Dermis microvascular lymphatic vessel endothelial cell (primary cell): ENCODE data around the gene CAT. TPM values are rescaled to one million over a fixed set of nuclear protein-coding genes. Genes with fewer than 3 reads are reported as not detected.

Experiments
- DNase-seq, 2 donors: peaks; one replicate each; pipeline versions ENCODE4 v3.0.0 to v3.0.0-alpha.2; 2010; ENCODE audit warnings: low read depth in 2 of 2
- total RNA-seq: library from RNA; depleted of rRNA; stranded (reverse); fragments of >200 nt; gene quantifications from 2 replicates; pipeline ENCODE4 v1.2.1, GENCODE V29; 2014

CAT gene
- total RNA-seq, 1 donor from 2014 or later: 43.0 TPM

DNA sequence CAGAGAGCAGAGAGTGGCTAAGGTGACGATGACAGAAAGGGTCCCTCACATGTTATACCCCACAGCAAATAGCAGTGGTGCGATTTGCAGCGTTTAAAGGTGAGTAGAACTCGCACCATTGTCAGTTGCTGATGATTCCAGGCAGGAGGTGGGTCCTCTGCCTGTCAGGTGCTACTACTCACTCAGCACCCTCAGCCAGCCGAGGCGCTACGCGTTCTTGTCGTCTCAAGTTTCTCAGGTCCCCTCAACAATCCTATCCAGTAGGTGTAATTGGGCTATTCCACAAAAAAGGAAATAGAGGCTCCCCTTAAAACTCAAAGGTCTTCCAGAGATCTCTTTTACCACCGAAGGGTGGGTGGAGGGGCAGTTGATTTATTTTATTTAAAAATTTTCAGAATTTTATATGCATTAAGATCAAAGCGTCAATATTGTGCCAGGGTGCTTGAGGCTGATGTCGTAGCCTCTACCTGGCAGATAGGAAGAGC lies 56.5 kb downstream of the CAT start:
- no peak for DNase-seq

DNA sequence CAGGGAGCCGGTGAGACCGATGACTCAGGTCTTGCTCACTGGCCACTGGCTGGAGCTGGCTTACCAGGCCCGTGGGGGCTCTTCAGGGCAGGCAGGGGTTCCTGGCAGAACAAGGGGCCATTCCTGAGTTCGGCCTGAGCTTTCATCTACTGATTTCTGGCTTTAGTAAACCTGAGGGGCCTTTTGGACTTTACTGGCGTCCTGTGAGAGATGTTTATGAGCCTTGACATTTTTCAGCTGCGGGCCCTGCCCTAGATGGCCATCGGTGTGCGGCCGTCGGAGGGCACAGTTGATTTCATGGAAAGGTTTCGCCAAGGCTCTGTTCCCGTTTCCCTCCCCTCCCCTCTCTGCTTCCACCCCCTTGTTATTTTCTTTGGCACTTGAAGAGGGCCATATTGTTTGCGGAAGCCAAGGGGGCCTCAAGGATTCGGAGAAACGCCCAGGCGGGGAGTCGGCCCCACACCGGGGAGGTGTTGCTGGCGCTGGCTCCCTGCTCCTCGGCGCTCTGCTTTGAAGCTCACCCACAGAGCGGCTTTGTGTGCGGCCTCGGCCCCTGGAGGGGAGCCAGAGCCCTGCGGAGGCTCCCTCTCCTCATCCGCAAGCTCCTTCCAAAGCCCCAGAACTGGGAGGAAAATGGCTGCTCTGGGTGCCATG lies 57.1 kb downstream of the CAT start:
- DNase-seq: no peak

DNA sequence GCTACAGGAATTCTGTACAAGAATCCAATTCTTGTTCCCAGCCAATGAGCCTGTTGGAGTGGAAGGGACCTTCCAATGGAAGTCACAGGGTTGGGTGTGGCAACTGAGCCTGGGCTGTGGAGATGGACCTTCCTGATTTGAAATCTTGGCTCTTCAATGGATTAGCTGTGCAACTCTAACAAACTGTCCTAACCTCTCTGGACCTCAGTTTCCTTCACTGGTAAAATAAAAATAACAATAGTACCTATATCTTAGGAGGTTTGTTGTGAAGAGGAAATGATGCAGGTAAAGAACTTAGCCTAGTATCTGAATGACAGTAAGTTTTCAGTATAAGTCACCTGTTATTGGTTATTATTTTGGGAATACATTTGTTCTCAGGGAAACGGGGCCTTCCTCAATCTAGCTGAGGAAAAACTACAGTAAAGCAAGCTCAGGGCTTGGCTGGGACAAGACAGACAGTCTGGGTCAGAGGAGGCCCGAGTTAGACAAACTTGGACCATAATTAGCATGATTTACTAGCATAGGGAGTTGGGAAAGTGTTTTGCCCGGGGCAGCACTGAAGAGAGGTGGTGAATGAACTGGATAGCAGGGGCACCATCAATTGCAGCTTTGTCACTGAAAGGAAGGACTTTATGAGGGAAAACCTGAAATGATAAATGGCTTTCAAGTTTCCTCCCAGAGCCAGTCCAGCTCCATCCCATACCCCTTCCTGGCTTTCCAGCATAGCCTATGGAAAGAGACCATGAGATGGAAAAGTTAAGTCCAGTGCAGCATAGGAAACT lies 61.2 kb downstream of the CAT start:
- DNase-seq: no peak

DNA sequence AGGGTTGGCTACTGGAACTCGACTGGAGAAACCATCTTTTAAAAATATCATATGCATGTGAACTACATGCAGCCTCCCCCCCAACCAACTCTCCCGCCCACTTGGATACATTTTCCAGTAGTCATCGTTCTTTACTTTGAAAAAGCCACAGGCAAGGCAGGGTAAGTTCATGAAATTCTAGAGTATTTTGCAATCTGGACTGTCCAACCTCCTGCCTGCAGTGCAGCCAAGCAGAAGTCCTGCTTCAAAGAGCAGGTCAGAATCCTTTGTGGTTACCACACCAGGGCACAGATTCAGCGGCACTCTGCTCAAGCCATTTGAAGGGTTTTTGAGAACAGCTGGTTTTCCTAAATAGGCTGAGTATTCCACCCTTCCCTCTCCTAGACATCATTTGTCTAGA lies 62.8 kb downstream of the CAT start:
- no peak for DNase-seq

DNA sequence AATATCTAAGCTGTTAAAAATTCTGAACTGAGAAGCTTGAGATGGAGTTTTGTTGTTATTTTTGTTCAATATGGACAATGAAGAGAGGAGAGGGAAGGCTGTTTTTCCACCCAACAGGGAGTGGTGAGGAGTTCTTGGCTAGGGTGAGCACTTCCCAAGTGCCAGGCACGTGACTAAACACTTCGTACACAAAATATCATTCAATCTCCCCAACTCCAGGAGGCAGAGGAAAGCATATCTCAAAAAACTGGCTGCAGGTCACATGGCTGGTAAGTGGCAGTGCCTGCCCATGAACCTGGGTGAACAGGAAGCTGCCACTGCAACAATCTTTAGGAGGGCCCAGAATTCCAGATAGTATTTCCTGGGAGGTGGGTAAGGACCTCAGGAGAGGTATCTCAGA lies 63.2 kb downstream of the CAT start:
- DNase-seq: no peak

DNA sequence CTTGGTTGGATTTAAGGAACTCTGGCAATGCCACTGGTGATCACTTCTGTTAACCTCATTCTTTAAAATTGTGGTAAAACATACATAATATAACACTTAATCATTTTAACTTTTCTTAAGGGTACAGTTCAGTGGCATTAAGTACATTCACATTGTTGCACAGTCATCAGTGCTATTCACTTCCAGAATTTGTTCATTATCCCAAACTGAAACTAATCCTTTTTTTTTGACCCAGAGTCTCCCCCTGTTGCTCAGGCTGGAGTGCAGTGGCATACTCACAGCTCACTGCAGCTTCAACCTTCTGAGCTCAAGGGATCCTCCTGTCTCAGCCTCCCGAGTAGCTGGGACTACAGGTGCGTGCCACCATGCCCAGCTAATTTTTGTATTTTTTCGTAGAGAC lies 64.2 kb downstream of the CAT start:
- no peak for DNase-seq

DNA sequence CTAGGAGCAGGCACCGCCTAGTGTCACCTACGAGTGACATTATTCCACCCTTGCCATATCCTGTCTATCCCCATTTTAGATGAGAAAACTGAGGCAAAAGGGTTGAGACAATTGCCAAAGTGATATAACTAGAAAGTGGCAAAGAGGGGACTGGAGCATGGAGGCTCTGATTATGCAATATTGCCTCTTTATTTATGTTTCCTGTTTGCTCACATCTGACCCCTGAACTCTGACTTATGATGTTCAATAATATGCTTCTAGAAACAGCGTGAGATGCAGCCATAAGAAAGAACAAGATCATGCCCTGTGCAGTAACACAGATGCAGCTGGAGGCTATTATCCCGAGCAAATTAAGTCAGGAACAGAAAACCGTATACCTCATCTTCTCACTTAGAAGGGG lies 67.1 kb downstream of the CAT start:
- DNase-seq: no peak

DNA sequence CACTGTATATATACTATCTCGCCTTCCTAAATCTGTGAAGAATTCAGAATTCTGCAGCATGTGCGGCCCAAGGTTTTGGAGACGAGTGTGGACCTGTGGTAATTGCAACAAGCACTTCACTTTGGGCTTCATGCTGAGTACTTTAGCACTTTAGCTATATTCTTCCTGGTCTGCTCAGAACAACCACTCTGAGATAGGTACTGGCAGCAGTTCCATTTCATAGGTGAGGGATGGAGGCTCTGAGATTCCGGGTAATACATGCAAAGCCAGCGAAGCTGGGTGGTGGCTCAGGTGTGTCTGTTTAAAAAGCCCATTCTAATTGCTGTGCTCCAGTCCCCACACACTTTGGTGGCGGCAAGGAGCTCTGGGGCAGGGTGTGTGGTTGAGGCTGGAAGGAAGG lies 68.4 kb downstream of the CAT start:
- no peak for DNase-seq

DNA sequence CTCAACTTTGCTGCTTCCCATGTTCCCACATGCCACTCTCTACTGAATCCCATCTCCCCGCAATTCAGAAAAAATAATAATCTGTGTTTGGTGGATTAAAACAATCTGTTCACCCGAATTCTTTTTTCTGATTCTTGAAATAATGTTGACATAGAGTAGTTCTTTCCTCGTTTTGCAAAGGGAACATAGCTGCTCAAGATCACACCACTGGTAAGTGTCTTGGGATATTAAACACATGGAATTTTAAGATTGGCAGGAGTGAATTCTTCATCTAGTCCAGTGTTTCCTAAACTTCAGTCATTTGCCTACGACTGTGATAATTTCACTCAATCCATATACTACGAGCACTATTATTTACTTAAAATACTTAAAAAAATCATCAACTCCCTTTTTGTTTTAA lies 68.9 kb downstream of the CAT start:
- DNase-seq: no peak

DNA sequence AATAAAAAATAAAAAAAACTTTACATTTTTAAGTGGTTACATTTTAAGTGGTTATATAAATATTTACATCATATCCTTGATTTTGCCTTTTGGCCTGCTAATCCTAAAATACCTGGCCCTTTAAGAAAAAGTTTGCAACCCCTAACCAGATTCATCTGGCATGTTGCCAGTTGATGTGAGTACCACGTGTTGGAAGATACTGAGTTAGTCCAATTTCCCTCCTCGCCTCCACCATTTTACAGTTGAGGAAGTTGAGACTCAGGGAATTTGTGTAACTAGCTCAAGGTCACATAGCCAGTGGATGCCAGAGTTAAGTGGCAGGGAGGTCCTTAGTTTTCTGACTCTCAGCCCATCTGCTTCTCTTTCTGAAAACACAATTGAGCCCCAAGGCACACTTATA lies 69.8 kb downstream of the CAT start:
- DNase-seq: no peak

DNA sequence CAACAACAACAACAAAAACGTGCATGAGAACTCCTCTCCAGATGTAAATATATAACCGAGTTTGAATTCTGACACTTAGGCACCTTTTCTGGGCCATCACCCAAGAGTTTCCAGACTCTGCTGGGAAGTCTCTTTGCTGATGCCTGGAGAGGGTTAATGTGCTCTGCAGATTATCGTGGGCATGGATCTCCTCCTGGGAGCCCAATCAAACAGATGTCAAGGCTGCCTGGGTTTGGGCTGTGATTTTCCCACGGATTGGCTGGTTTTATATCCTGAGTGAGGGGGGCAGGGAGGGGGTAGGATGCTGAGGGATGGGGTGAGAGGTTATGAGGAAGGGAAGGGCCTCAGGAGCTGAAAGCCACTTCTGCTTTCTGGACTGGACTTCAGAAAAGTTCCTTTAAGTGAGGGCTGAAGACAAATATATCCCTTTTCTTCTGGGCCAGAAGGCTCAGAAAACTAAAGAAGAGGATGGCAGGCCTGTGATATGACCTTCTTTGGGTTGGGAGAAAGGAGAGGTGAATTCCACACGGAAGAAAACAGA lies 70.7 kb downstream of the CAT start:
- DNase-seq: no peak

DNA sequence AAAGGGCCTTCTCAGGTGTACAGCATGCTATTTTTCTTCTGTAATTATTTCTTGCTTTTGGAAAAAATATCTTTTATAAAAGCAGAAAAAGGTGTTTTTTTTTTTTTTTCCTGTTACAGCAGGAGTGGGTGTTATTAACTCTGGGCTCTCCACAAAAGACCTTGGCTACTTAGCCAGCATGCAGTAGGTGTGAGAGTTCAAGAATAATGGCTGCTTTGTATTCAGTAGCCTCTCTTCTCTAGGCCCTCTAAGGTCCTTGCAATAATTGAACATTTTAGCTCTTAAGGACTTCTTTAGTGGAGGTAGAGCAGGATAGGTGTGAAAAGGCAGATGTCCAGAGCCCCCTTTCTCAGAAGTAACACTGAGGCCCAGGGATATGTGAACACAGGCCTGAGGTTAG lies 71.5 kb downstream of the CAT start:
- no peak for DNase-seq

DNA sequence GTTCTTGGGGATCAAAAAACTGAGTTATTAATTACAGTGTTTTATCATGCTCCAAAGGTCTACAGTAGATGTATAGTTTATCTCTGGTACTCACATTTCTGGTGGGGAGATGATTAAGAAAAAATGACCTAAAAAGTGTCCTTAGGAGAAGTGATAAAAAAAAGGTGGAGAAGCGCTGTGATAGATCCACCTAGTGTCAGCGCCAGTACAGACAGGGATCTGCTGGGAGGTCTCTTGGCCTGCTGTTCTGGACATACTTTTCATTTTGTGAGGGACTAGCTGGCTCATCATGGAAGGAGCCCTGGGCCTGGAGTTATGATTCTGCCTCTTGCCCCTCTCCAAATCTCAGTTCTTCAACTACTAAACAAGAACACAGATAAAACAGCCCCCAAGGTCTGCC lies 71.9 kb downstream of the CAT start:
- DNase-seq: no peak

DNA sequence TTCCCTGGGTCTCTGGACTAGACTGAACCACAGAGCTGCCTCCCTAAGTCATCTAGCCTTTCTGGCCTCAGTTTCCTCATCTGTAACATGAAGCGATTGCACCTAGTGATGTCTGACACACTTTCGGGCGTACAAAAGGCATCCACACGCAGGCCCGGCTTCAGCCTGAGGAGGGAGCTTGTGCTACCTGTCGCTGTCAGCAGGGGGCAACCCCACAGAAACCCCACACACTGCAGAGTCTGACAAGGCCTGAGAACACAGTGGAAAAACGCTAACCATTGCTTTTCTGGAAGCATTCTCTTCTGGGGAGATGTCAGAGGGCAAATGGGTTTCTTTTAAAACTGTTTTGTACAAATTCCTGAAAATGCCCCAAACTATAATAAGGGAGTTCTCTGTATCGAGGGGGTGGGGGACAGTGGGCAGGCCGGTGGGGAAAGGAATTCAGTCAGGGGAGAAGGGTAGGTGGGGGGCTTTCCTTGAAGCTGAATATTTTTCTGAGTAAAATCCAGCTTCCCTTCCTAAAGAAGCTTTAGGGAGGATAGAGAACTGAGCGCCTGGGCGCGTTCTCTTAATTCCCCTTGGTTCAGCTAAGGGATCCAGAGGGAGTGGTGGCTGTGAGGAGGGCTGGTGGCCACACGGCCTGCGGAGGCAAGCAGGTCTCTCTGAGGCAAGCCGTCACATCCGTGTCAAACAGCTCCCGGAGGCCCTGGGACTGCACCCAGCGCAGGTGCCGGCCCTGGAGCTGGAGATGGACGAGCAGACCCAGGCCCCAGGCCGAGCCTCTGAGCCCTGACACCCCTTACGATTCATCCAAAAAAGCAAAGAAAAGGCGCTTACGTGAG lies 74.3 kb downstream of the CAT start:
- peak; percentile 21 to 56 for DNase-seq

DNA sequence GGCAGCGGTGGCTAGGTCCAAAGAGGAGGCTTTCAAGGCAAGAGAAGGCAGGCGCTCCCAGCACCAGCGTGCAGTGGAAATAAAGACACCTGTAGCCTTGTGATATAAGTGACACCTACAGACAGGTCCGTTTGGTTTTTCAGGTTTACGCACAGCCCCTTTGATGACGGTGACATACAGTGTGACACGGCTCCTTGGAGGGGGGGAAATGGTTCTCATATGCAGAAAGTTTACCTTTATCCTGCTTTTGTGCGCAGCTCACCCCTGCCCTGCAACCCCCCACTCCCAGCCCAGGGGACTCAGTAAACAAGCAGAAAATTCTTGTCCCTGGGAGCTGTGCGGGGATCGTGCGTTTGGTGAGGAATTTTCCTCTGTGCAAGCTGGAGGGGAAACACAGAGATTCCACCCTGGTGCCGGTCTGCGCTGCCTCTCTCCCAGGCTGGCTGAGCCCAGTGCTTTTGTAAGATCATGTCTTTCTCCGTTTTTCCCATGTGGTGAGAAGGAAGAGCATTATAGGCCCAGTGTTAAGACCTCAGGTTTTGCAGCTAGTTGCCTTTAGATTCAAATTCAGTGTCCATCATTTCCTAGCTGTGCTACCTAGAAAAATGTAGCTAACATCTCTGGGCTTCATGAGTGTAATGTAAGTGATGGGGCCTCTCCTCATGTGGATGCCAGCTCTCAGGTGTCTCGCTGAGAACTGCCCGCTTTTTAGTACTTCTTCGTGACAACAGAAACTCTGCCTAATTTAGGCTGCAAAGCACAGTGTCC lies 75.1 kb downstream of the CAT start, which contains the start of gene ELF5:
ELF5 (minus strand) TSS at position 113 of the 768 bp plus-strand sequence. CDS start 8,045 bp downstream, outside the sequence.
- DNase-seq: no peak

DNA sequence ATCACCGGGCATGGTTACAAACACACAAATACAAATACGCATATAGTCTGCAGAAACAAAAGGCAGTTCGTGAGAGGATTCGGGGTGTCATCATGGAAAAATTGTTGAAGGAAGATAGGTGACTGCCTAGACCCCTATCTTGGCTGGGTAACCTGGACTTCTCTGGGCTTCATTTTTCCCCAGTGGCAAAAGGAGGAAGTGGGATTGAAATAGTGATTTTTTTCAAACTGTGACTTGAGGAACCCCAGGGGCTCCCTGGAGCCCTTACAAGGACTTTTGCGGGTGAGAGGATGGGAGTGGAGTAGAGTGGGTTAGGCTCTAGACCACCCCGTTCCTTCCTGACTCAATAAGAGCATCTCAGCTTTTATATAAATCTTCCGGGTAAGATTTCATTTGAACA lies 75.9 kb downstream of the CAT start:
- DNase-seq: no peak

DNA sequence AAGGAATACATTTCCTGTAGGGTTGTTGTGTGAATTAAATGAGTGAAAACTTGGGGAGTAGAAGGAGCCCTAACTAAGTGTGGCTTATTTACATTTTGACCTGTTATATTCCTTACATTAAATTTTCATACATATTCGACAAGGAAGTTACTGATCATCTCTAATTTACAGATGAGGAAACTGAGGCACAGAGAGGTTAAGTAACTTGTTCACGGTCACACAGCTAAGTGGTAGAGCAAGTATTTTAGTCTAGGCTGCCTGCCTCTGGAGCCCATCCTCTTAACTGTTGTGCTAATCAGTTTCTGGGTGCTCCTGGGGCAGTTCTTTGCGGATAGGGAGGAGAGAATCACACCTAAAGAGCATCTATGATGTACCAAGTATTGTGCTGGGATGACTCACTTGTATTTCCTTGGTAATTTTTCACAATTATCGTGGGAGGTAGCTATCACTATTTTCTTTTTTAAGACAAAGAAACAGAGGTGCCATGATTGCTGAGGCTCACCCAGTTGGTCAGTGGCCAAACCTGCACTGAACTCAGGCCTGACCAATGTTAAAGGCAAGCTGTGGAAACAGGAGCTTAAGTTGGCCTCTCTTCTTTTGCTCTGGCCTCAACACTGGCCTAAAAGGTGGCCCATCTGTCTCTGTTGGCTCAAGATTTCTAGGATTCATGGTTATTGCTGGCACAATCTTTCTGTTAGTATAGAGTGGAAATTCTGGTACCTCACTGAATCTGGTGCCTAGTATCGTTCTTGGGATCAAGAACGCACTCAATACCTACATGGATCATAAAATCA lies 77.7 kb downstream of the CAT start:
- no peak for DNase-seq

DNA sequence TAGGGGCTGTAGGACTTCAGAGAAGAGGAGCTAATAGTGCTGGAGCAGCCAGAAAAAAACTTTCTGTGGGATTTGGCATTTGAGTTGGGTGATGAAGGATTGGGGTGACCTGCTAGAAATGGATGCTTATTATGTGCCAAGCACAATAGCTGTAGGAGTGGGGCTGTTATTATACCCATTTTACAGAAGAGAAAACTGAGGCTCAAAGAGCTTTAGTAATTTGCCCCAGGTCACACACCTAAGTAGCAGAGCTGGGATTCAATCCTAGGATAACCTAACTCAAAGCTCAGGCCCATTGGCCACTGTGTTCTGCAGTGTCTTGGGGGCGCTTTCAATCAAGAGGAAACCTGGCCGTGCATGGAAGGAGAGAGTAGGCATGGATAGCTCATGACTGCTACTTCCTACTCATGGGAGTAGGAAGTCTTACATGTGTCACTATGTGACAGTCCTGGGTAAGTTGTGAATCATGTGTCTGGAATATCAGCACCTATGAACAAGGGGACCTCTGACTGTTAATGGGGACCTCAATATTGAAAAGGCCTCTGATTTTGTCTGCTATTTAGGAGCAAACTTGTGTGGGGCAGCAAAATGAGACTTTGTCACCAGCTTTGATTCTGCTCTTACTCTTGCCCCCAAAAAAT lies 81.0 kb downstream of the CAT start:
- DNase-seq: no peak

DNA sequence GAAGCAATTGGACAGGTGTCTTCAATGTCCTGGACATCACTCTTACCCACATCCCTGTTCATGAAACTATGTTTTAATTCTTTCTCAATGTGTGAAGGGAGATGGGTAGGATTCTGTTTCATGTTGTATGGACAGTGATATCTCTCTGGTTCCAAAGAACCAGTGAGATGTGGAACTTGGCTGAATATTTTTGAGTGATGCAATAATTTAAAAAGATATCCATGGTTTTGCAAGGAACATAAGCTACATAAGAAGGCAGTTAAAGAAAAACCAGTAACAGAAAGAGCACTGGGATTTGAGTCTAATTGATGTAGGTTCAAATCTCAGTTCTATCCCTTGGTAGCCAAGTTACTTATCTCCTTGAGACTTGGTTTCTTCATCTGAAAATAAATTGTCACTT lies 82.5 kb downstream of the CAT start:
- DNase-seq: no peak
